Measurements from ENCODE around the gene LMBRD1.

Gene LMBRD1

DNA sequence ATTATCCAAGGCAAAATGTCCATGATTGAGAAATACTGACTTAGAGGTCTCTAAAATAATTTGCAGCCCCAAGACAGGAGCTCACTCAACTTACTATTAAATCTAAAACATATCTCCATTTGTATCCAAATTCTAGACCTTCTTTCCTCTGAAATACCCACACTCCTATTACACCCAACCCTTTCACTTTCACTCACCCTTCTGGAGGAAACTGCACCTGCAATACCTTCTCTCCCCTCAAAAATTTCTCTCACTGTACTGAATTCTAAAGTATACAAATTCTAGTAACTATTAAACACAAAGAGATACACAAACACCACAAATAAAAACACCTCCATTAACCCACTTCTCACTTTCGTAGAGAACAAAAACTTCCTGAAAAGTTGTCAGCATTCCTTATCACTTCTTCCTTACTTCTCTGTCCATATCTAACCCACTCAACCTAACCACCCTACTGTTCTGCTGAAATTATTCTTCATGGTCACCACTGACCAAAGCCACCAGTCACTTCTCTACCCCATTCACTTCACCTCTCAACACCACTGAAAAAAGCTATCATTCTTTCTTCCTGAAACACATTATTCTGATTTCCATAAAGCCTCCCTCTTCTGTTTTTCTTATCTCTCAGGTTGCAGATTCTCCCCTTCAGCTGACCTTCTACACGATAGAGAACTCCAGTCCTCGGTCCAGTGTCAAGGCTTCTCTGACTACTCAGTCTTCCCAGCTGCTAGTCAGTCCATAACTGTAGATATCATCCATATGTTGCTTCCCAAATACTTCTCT lies 12.0 kb downstream of the LMBRD1 start:
- 90 to 97% methylated on average over 3 of the region's 3 CpGs for WGBS, 2 experiments
- Histone ChIP-seq H3K9me3 (ENCODE audit: control insufficient read depth, low read length) (no peaks in the 10 kb centered on the region), H3K27ac (ENCODE audit: insufficient read depth, low read depth, low read length, poor library complexity, severe bottlenecking) (no peak overlapping the region), H3K4me3 (ENCODE audit: insufficient read depth, low read depth, low read length) (no peak overlapping the region), H3K27me3 (ENCODE audit: control insufficient read depth, insufficient read depth, low read length, poor library complexity, severe bottlenecking) (no peaks in the 10 kb centered on the region), H3K4me1 (ENCODE audit: control insufficient read depth, insufficient read depth, low read length) (no peaks in the 10 kb centered on the region), H3K36me3 (ENCODE audit: control insufficient read depth, insufficient read depth, low read length) (no peaks in the 10 kb centered on the region)

DNA sequence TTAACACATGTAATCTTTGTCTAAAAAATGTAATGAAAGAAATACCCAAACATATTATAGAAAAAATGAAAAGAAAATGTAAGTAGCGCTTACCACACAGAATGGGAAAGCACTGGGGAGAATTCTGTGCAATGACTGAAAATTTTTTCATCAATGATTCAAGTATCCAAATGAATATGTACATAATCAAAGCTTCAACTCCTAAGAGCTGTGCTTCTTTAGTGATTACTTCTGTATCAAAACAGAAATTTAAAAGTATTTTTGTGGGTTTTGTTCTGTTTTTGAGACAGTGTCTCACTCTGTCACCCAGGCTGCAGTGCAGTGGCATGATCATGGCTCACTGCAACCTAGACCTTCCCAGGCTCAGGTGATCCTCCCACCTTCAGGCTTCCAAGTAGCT lies 13.7 kb downstream of the LMBRD1 start:
- H3K4me1 ChIP-seq (ENCODE audit: control insufficient read depth, insufficient read depth, low read length) = no peaks in the 10 kb centered on the region
- 100% methylated on average over 1 of the region's 1 CpG; no CpG with 5 or more reads in 1 of the 2 experiments for WGBS, 2 experiments
- H3K4me3 ChIP-seq (ENCODE audit: insufficient read depth, low read depth, low read length) = no peak overlapping the region
- no peak overlapping the region for H3K27ac ChIP-seq (ENCODE audit: insufficient read depth, low read depth, low read length, poor library complexity, severe bottlenecking)
- no peaks in the 10 kb centered on the region for H3K27me3 ChIP-seq (ENCODE audit: control insufficient read depth, insufficient read depth, low read length, poor library complexity, severe bottlenecking)
- no peaks in the 10 kb centered on the region for H3K36me3 ChIP-seq (ENCODE audit: control insufficient read depth, insufficient read depth, low read length)
- H3K9me3 ChIP-seq (ENCODE audit: control insufficient read depth, low read length) = no peaks in the 10 kb centered on the region

DNA sequence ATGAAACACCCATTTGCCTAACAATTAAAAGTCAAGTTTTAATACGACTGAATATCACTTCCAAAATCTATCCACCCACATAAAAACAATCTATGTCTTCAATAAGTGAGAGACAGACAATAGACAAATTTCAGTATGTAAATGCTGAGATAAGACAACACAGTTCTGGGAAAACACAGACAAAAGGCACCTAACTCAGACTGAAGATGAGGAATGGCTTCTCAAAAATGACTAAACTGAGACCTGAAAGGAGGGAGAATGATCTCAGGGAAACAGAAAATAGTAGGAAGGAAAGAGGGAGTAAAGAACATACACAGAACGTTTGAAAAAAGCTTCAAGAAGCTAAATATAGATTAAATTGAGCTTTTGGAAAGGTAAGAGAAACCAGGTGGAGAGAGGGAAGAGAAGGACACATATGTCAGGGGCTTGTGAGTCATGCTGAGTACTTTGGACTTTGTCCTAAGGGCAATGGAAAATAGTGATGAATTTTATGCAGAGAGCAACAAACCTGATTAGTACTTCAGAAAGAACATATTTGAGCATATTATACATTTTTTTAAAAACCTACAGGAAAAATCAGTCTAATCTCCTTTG lies 16.1 kb downstream of the LMBRD1 start:
- Histone ChIP-seq H3K36me3 (ENCODE audit: control insufficient read depth, insufficient read depth, low read length) (no peaks in the 10 kb centered on the region), H3K4me3 (ENCODE audit: insufficient read depth, low read depth, low read length) (no peak overlapping the region), H3K27ac (ENCODE audit: insufficient read depth, low read depth, low read length, poor library complexity, severe bottlenecking) (no peak overlapping the region), H3K4me1 (ENCODE audit: control insufficient read depth, insufficient read depth, low read length) (no peaks in the 10 kb centered on the region), H3K9me3 (ENCODE audit: control insufficient read depth, low read length) (no peaks in the 10 kb centered on the region), H3K27me3 (ENCODE audit: control insufficient read depth, insufficient read depth, low read length, poor library complexity, severe bottlenecking) (no peaks in the 10 kb centered on the region)
- 85 to 88% methylated on average over 2 of the region's 2 CpGs for WGBS, 2 experiments

DNA sequence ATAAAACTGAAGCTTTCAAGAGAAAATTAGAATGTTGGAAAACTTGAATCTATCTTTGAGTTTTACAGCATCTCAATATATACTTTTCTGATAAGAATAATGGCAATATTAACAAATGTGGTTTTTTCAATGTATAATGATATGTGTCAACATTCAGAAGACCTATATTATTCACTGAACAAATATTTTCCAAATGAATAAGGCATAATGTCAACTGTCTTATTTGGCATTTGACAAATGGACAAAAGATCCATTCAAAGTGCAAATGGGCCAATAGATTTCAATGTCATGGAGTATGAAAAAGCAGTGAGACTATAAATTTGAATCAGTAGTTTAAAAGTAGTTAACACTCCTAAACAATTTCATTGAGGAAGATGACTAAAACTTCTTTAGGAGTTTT lies 20.9 kb downstream of the LMBRD1 start:
- Histone ChIP-seq H3K9me3 (ENCODE audit: control insufficient read depth, low read length) (no peaks in the 10 kb centered on the region), H3K27ac (ENCODE audit: insufficient read depth, low read depth, low read length, poor library complexity, severe bottlenecking) (no peak overlapping the region), H3K36me3 (ENCODE audit: control insufficient read depth, insufficient read depth, low read length) (no peaks in the 10 kb centered on the region), H3K4me1 (ENCODE audit: control insufficient read depth, insufficient read depth, low read length) (no peaks in the 10 kb centered on the region), H3K4me3 (ENCODE audit: insufficient read depth, low read depth, low read length) (no peak overlapping the region), H3K27me3 (ENCODE audit: control insufficient read depth, insufficient read depth, low read length, poor library complexity, severe bottlenecking) (no peaks in the 10 kb centered on the region)

DNA sequence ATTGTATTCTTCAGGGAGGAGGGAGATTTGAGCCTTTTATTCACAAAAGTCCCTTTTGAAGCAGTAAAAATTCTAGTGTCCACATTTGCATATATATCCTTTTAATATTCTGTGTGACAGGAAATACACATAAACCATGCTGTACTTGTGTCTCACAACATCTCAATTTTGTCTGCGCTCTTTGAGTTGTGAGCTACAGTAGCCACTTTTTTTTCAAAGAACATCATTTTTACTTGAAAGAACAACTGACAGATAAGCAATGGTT lies 21.3 kb downstream of the LMBRD1 start:
- H3K27me3 ChIP-seq (ENCODE audit: control insufficient read depth, insufficient read depth, low read length, poor library complexity, severe bottlenecking) = no peaks in the 10 kb centered on the region
- H3K27ac ChIP-seq (ENCODE audit: insufficient read depth, low read depth, low read length, poor library complexity, severe bottlenecking) = no peak overlapping the region
- WGBS, 2 experiments = 91 to 96% methylated on average over 1 of the region's 1 CpG
- H3K4me1 ChIP-seq (ENCODE audit: control insufficient read depth, insufficient read depth, low read length) = no peaks in the 10 kb centered on the region
- no peaks in the 10 kb centered on the region for H3K9me3 ChIP-seq (ENCODE audit: control insufficient read depth, low read length)
- H3K36me3 ChIP-seq (ENCODE audit: control insufficient read depth, insufficient read depth, low read length) = no peaks in the 10 kb centered on the region
- H3K4me3 ChIP-seq (ENCODE audit: insufficient read depth, low read depth, low read length) = no peak overlapping the region

DNA sequence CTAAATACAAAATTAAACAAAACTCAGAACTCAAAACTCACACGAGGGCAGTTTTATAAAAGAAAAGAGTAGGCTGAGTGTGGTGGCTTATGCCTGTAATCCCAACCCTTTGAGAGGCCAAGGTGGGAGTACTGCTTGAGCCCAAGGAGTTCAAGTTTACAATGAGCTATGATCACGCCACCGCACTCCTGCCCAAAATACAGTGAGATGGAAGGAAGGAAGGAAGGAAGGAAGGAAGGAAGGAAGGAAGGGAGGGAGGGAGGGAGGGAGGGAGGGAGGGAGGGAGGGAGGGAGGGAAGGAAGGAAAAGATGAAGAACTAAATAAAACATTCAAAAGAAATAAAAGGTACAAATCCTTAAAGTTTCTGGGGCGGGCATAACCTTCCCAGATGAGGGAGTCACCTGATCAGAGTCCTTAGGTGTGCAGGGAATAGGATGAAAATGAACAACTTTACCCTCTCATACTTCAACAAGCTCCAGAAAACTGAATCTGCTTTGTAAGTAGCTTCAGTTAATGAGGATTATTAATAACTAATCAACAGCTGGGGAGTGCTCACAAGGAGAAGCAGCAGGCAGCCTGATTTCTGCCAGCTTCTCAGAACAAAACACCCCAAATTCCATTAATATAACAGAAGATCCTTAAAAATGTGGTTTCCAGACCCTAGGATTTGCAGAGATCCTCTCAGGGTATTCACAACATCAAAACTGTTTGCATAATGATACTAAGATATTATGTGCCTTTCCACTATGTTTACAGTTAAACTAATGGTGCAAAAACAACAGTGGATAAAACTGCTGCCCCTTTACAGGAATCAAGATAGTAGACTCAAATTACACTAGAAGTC lies 21.8 kb downstream of the LMBRD1 start:
- H3K36me3 ChIP-seq (ENCODE audit: control insufficient read depth, insufficient read depth, low read length) = no peaks in the 10 kb centered on the region
- 89 to 90% methylated on average over 1 to 4 of the region's 4 CpGs for WGBS, 2 experiments
- H3K4me3 ChIP-seq (ENCODE audit: insufficient read depth, low read depth, low read length) = no peak overlapping the region
- no peak overlapping the region for H3K27ac ChIP-seq (ENCODE audit: insufficient read depth, low read depth, low read length, poor library complexity, severe bottlenecking)
- no peaks in the 10 kb centered on the region for H3K9me3 ChIP-seq (ENCODE audit: control insufficient read depth, low read length)
- H3K27me3 ChIP-seq (ENCODE audit: control insufficient read depth, insufficient read depth, low read length, poor library complexity, severe bottlenecking) = no peaks in the 10 kb centered on the region
- no peaks in the 10 kb centered on the region for H3K4me1 ChIP-seq (ENCODE audit: control insufficient read depth, insufficient read depth, low read length)

DNA sequence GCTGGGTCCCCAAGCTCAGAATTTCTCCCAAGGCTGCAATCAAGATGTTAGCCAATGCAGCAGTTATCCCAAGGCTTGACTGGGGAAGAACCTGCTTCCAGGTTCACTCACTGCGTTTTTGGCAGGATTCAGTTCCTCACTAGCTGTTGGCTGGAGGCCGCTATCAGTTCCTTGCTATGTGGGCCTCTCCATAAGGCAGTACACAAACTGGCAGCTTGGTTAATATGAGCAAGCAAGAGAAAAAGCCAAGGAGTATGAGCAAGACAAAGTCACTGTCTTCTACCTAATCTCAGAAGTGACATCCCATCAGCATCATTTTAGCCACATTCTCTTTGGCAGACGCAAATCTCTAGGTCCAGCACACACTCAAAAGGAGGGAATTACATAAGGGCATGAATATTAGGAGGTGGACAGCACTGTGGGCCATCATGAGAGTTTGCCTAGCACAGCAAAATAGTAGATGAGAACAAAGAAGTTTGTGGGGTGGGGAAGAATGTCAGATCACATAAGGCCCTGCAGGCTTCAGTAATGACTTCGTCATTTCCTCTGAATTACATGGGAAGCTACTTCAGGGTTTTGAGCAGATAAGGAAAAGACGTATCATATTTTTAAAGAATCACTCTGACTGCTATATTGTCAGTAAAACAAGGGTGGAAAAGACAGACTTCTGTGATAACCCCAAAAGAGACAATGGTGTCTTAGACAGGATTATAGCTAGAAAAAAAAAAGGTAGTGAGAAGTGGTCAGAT lies 25.5 kb downstream of the LMBRD1 start:
- no peaks in the 10 kb centered on the region for H3K27me3 ChIP-seq (ENCODE audit: control insufficient read depth, insufficient read depth, low read length, poor library complexity, severe bottlenecking)
- no peaks in the 10 kb centered on the region for H3K36me3 ChIP-seq (ENCODE audit: control insufficient read depth, insufficient read depth, low read length)
- no peaks in the 10 kb centered on the region for H3K9me3 ChIP-seq (ENCODE audit: control insufficient read depth, low read length)
- WGBS, 2 experiments = 97 to 98% methylated on average over 5 of the region's 5 CpGs
- no peak overlapping the region for H3K27ac ChIP-seq (ENCODE audit: insufficient read depth, low read depth, low read length, poor library complexity, severe bottlenecking)
- no peak overlapping the region for H3K4me3 ChIP-seq (ENCODE audit: insufficient read depth, low read depth, low read length)
- no peaks in the 10 kb centered on the region for H3K4me1 ChIP-seq (ENCODE audit: control insufficient read depth, insufficient read depth, low read length)

DNA sequence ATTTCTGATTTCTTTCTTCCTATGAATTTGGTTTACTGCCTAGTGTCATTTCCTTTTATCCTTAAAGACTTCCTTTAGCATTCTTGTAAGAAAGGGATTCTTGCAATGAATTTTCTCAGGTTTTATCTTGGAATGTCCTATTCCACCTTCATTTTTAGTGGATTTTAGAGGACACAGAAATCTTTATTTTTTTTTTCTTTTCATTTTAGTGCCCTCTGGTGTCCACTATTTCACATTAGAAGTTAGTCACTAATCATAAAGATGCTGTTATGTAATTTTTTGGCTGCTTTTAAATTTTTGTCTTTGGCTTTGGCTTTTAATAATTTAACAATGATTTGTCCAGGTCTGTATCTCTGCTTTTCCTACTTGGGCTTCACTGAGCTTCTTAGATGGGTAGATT lies 28.1 kb downstream of the LMBRD1 start:
- H3K9me3 ChIP-seq (ENCODE audit: control insufficient read depth, low read length) = no peaks in the 10 kb centered on the region
- no peaks in the 10 kb centered on the region for H3K4me1 ChIP-seq (ENCODE audit: control insufficient read depth, insufficient read depth, low read length)
- no peak overlapping the region for H3K27ac ChIP-seq (ENCODE audit: insufficient read depth, low read depth, low read length, poor library complexity, severe bottlenecking)
- no peaks in the 10 kb centered on the region for H3K36me3 ChIP-seq (ENCODE audit: control insufficient read depth, insufficient read depth, low read length)
- no peaks in the 10 kb centered on the region for H3K27me3 ChIP-seq (ENCODE audit: control insufficient read depth, insufficient read depth, low read length, poor library complexity, severe bottlenecking)
- no peak overlapping the region for H3K4me3 ChIP-seq (ENCODE audit: insufficient read depth, low read depth, low read length)

DNA sequence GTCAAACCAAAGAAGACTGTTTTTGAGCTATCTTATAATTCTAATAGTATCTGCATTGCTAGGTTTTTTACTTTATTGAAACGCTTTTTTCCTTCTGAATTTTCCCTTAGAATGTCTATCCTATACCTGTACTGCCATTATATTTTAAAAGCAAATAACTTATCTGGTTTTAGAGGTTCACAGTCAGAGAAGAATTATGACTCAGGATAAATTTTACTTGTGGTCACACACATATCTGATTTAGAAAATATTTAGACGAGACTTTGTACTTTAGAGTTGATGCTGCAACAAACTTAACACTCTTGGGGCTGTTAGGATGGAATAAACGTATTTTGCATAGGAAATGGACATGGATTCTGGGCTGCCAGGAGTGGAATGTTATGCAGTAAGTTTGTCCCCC lies 33.0 kb downstream of the LMBRD1 start:
- H3K4me1 ChIP-seq (ENCODE audit: control insufficient read depth, insufficient read depth, low read length) = no peaks in the 10 kb centered on the region
- no peaks in the 10 kb centered on the region for H3K9me3 ChIP-seq (ENCODE audit: control insufficient read depth, low read length)
- 93 to 94% methylated on average over 2 to 3 of the region's 3 CpGs for WGBS, 2 experiments
- H3K27ac ChIP-seq (ENCODE audit: insufficient read depth, low read depth, low read length, poor library complexity, severe bottlenecking) = no peak overlapping the region
- H3K27me3 ChIP-seq (ENCODE audit: control insufficient read depth, insufficient read depth, low read length, poor library complexity, severe bottlenecking) = no peaks in the 10 kb centered on the region
- no peak overlapping the region for H3K4me3 ChIP-seq (ENCODE audit: insufficient read depth, low read depth, low read length)
- H3K36me3 ChIP-seq (ENCODE audit: control insufficient read depth, insufficient read depth, low read length) = no peaks in the 10 kb centered on the region

DNA sequence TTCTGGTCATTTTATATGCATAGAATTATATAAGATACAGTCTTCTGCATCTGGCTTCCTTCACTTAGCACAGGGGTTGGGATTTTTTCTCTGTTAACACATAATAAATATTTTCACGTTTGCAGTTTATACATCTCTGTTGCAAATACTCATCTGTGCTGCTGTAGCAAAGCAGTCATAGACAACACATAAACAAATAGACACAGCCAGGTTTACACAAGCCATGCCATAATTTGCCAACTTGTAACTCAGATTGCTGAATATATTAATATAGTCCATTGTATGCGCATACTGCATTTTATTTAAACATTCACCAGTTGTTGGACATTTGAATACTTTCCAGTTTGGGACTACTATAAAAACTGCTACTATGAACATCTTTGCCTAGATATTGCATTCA lies 35.0 kb downstream of the LMBRD1 start:
- Histone ChIP-seq H3K9me3 (ENCODE audit: control insufficient read depth, low read length) (no peaks in the 10 kb centered on the region), H3K4me1 (ENCODE audit: control insufficient read depth, insufficient read depth, low read length) (no peaks in the 10 kb centered on the region), H3K4me3 (ENCODE audit: insufficient read depth, low read depth, low read length) (no peak overlapping the region), H3K27me3 (ENCODE audit: control insufficient read depth, insufficient read depth, low read length, poor library complexity, severe bottlenecking) (no peaks in the 10 kb centered on the region), H3K36me3 (ENCODE audit: control insufficient read depth, insufficient read depth, low read length) (no peaks in the 10 kb centered on the region), H3K27ac (ENCODE audit: insufficient read depth, low read depth, low read length, poor library complexity, severe bottlenecking) (no peak overlapping the region)
- 94 to 98% methylated on average over 1 to 2 of the region's 2 CpGs for WGBS, 2 experiments
